Erythroblast (primary cell): ENCODE data around the gene RAI14.
A peak's percentile ranks its signal among the peaks of the same experiment; 100 is the strongest.

Experiments
- GATA1 ChIP-seq: IDR thresholded peaks from 2 replicates; pipeline ENCODE4 v1.6.1; 2011; ENCODE audit warnings: low read depth, mild to moderate bottlenecking, control low read depth, low read length, moderate library complexity
- POLR2A ChIP-seq: IDR thresholded peaks from 2 replicates; pipeline ENCODE4 v1.6.1; 2011; ENCODE audit warnings: mild to moderate bottlenecking, low read length

DNA sequence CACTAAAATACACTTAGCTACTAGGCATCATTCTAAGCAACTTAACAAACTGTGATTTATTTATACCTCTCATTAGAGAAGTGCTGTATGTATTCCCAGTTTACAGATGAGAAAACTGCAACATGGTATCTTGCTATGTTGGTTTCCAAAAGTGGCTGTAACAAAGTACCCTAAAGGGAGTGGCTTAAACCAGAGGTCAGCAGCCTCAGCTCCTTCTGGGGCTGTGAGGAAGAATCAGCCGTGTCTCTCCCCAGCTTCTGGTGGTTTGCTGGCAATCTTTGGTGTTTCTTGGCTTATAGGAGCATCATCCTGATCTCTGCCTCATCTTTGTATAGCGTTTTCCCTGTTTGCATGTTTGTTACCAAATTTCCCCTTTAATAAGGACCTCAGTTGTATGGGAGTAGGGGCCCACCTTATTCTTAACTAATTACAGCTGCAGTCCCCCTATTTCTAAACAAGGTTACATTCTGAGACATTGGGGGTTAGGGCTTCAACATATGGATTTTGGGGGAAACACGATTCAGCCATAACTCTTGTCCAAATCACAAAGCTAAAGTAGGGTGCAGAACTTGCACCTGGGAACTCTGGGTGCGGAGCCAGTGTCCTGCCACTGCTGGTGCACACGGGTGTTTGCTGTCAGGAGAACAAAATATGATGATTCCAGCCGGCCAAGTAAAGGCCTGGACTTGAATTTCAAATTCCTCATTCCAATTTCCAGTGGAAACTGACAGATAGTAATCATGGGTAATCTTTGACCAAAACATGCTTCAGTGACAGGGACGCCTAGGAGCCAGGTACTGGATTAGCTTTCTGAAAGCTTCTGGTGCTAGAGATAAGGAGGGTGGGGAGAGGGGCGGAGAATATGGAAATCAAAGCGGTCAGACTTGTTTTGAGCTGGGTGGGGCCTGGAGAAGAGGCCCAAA, 43.3 kb downstream of the RAI14 start:
- no peak for TF ChIP-seq POLR2A
- peak; percentile 40 for TF ChIP-seq GATA1
